ENCODE results near the gene PARD3B. TPM values are rescaled to one million over a fixed set of nuclear protein-coding genes. Genes with fewer than 3 reads are reported as not detected.

The PARD3B gene
- total RNA-seq, 1 experiment from 2014 or later: 5.1 TPM

DNA sequence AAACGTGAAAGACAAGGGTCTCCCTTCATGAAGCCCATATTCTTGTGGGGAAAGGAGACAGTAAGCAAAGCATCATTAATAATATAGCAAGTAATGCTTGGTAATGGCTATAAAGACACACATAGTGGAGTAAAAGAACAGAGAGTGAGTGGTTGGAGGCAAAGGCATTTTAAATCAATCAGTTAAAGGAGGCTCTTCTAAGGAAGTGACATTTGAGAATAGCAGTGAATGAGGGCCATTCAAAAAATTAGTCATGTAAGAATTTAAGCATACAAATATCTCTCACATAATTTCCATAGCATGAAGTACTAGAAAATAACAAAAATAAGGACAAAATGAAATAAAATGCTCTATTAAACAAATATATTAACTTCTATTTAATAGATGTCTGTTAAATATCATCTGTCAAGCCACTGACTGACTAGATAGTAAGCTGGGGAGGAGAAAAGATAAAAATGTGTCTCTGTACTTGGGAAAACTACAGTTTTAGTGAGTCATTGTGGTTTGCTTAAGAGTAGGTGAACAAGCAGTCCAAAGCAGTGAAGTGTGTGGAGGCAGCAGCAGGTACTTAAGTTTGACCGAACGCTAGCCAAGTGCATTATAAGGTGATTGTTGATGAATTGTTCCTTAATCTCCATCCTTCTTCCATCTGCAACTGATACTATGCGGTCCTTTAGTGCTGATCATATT, 160.1 kb downstream of the PARD3B start:
- no peak for DNase-seq
- Histone ChIP-seq H3K4me1 (peaks cover 8% of the 10 kb centered on the region), H3K27me3 (no peaks in the 10 kb centered on the region), H3K36me3 (no peaks in the 10 kb centered on the region), H3K4me3 (no peak overlapping the region), H3K9me3 (replicated peaks) (no peaks in the 10 kb centered on the region), H3K27ac (no peak overlapping the region)

- Histone ChIP-seq H3K9me3 (replicated peaks) (no peaks in the 10 kb centered on the region), H3K27ac (no peak overlapping the region), H3K27me3 (no peaks in the 10 kb centered on the region), H3K4me1 (peaks cover 8% of the 10 kb centered on the region), H3K4me3 (no peak overlapping the region), H3K36me3 (no peaks in the 10 kb centered on the region)
- peak; percentile 45 to 57 for DNase-seq
These were observed 161.7 kb downstream of the PARD3B start for GRCh38 chr2:204706939-204707338.

DNA sequence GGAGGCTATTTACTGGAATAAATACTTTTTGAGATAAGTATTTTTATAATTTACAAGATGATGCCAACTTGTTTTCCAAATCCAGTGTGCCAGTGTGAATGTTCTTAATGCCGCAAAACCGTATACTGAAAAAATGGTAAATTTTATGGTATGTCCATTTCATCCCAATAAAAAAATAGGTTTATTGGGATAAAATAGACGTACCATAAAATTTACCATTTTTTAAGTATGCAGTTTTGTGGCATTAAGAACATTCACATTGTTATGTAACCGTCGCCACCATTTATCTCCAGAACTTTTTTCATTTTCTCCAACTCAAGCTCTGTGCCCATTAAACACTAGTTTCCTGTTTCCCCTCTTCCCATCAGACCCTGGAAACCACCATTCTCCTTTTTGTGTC, 167.9 kb downstream of the PARD3B start:
- Histone ChIP-seq H3K36me3 (no peaks in the 10 kb centered on the region), H3K4me3 (no peak overlapping the region), H3K27ac (no peak overlapping the region), H3K4me1 (0 out of 2 replicates have a peak, but pooled peaks cover 3% of the 10 kb centered on the region), H3K27me3 (no peaks in the 10 kb centered on the region), H3K9me3 (replicated peaks) (no peaks in the 10 kb centered on the region)
- DNase-seq: no peak

DNA sequence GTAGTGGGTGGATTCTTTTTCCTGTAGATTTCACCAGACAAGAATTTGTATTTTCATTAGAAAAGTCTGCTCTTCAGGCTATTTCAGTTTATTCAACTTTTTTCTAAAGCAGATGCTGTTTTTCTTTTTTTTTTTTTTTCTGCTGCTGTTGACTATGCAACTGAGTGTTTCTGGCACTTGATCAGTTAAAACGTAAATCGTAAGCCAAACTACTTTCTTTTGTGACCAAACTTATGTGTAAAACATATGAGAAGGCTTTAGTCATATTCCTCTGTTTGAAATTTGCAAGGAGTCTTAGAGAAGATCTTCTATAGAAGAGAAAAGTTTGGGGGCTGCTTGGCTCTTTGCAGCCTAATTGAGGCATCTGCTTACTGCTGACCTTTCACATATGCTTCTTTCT, 170.1 kb downstream of the PARD3B start:
- Histone ChIP-seq H3K9me3 (replicated peaks) (no peaks in the 10 kb centered on the region), H3K4me1 (no peaks in the 10 kb centered on the region), H3K36me3 (no peaks in the 10 kb centered on the region), H3K4me3 (no peak overlapping the region), H3K27ac (no peak overlapping the region), H3K27me3 (no peaks in the 10 kb centered on the region)
- DNase-seq: no peak

- no peak overlapping the region for H3K4me3 ChIP-seq
- H3K9me3 ChIP-seq (replicated peaks): no peaks in the 10 kb centered on the region
- H3K27ac ChIP-seq: no peak overlapping the region
- H3K27me3 ChIP-seq: no peaks in the 10 kb centered on the region
- H3K36me3 ChIP-seq: no peaks in the 10 kb centered on the region
- DNase-seq: no peak
- no peaks in the 10 kb centered on the region for H3K4me1 ChIP-seq
These were observed 172.3 kb downstream of the PARD3B start for GRCh38 chr2:204717591-204717990.

DNA sequence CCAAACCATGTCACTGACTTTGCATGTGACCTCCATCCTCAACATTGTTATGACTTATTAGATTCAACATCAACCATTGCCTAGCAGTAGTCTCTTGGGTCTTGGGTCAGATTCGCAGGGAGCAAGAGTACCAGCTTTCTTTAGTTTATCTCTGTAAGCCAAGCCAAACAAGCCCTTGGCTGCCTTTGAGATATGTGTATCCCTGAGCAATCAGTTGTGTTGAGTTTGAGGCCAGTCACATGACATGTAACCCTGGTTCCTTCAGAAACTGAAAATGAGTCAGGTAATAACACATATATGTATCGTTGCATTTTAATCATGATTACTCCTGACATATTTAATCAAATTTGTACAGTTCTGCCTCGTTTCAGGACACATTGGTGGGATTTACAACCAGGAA, 173.3 kb downstream of the PARD3B start:
- DNase-seq: no peak
- Histone ChIP-seq H3K36me3 (no peaks in the 10 kb centered on the region), H3K4me1 (no peaks in the 10 kb centered on the region), H3K9me3 (replicated peaks) (no peaks in the 10 kb centered on the region), H3K27ac (no peak overlapping the region), H3K4me3 (no peak overlapping the region), H3K27me3 (no peaks in the 10 kb centered on the region)

GRCh38 chr2:204720874-204721273, 175.6 kb downstream of the PARD3B start:
- H3K4me3 ChIP-seq: no peak overlapping the region
- DNase-seq: no peak
- no peaks in the 10 kb centered on the region for H3K27me3 ChIP-seq
- no peaks in the 10 kb centered on the region for H3K36me3 ChIP-seq
- H3K9me3 ChIP-seq (replicated peaks): no peaks in the 10 kb centered on the region
- H3K27ac ChIP-seq: no peak overlapping the region
- H3K4me1 ChIP-seq: no peaks in the 10 kb centered on the region

DNA sequence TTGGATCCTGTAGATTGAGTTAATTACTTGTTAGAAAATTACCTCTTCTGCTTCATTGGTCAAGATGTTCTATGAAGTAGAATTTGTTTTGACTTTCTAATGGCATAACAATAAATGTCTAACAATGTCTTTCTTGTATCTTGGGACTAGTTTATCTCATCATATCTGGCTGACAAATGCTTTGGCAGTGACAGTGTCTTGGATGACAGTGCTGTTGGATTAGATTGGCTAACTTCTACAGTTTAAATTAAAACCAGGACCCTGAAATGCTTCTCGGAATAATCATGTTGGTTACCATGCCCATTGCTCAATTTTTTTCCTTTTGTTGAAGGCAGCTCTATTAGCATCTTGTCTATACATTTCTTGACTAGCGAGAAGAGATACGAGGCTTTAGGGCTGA, 176.9 kb downstream of the PARD3B start:
- Histone ChIP-seq H3K9me3 (replicated peaks) (no peaks in the 10 kb centered on the region), H3K27me3 (no peaks in the 10 kb centered on the region), H3K4me3 (no peak overlapping the region), H3K4me1 (no peaks in the 10 kb centered on the region), H3K36me3 (no peaks in the 10 kb centered on the region), H3K27ac (no peak overlapping the region)
- DNase-seq: no peak

GRCh38 chr2:204722691-204723090, 177.4 kb downstream of the PARD3B start:
- H3K36me3 ChIP-seq: no peaks in the 10 kb centered on the region
- H3K27ac ChIP-seq: no peak overlapping the region
- no peaks in the 10 kb centered on the region for H3K9me3 ChIP-seq (replicated peaks)
- H3K4me3 ChIP-seq: no peak overlapping the region
- DNase-seq: no peak
- no peaks in the 10 kb centered on the region for H3K4me1 ChIP-seq
- H3K27me3 ChIP-seq: no peaks in the 10 kb centered on the region

GRCh38 chr2:204725693-204726360, 180.6 kb downstream of the PARD3B start:
- no peaks in the 10 kb centered on the region for H3K4me1 ChIP-seq
- no peak overlapping the region for H3K4me3 ChIP-seq
- H3K27ac ChIP-seq: no peak overlapping the region
- no peak for DNase-seq
- no peaks in the 10 kb centered on the region for H3K27me3 ChIP-seq
- no peaks in the 10 kb centered on the region for H3K36me3 ChIP-seq
- no peaks in the 10 kb centered on the region for H3K9me3 ChIP-seq (replicated peaks)

DNA sequence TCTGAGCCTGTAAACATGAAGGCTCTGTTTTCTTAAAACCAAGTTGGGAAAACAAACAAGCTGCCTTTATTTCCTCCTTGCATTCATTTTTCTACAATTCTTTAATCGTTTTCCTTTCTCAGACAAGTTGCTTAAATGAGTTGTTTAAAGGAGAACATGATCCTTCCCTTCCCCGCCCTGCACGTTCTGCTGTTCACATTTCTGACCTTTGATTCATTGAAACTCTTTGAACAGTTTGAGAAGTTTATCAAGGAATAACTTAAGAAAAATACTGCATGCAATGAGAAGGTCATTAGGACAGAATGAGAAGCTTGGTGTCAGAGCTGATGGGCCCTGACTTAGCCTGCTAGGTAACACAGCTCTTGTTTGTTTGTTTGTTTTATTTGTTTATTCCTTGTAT, 181.6 kb downstream of the PARD3B start:
- Histone ChIP-seq H3K4me1 (no peaks in the 10 kb centered on the region), H3K27ac (no peak overlapping the region), H3K36me3 (no peaks in the 10 kb centered on the region), H3K9me3 (replicated peaks) (no peaks in the 10 kb centered on the region), H3K4me3 (no peak overlapping the region), H3K27me3 (no peaks in the 10 kb centered on the region)
- no peak for DNase-seq

- H3K9me3 ChIP-seq (replicated peaks): no peaks in the 10 kb centered on the region
- H3K36me3 ChIP-seq: no peaks in the 10 kb centered on the region
- H3K27ac ChIP-seq: no peak overlapping the region
- no peaks in the 10 kb centered on the region for H3K27me3 ChIP-seq
- H3K4me1 ChIP-seq: no peaks in the 10 kb centered on the region
- no peak for DNase-seq
- no peak overlapping the region for H3K4me3 ChIP-seq
These were observed 182.1 kb downstream of the PARD3B start for GRCh38 chr2:204727368-204727767.

- Histone ChIP-seq H3K36me3 (no peaks in the 10 kb centered on the region), H3K27ac (no peak overlapping the region), H3K4me1 (no peaks in the 10 kb centered on the region), H3K9me3 (replicated peaks) (no peaks in the 10 kb centered on the region), H3K27me3 (no peaks in the 10 kb centered on the region), H3K4me3 (no peak overlapping the region)
- no peak for DNase-seq
These were observed 185.3 kb downstream of the PARD3B start for GRCh38 chr2:204730603-204731002.

DNA sequence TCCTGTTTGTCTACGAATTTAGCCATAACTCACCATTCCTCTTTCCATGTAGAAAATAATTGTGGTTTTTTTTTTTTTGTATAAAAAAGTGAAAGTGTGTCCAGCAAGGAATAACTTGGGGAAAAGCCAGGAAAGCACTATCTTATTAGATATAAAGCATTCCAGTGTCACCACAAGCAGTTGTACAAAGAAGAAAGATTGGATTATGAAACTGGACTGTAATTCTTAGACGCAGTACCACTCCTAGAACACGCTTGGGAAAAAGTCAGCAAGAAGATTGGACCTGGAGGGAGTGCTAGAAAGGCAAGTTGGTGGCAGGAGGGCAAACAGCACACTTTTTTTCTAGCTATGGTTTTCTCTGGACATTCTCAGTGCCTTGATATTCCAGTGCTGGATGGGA, 186.7 kb downstream of the PARD3B start:
- Histone ChIP-seq H3K27me3 (no peaks in the 10 kb centered on the region), H3K9me3 (replicated peaks) (no peaks in the 10 kb centered on the region), H3K27ac (no peak overlapping the region), H3K4me1 (no peaks in the 10 kb centered on the region), H3K36me3 (no peaks in the 10 kb centered on the region), H3K4me3 (no peak overlapping the region)
- DNase-seq: no peak

- no peaks in the 10 kb centered on the region for H3K36me3 ChIP-seq
- no peaks in the 10 kb centered on the region for H3K4me1 ChIP-seq
- no peak for DNase-seq
- H3K27me3 ChIP-seq: no peaks in the 10 kb centered on the region
- H3K9me3 ChIP-seq (replicated peaks): no peaks in the 10 kb centered on the region; the same call in 1 of the 2 replicates
- no peak overlapping the region for H3K4me3 ChIP-seq
- H3K27ac ChIP-seq: no peak overlapping the region
These were observed 192.0 kb downstream of the PARD3B start for GRCh38 chr2:204737296-204737695.

DNA sequence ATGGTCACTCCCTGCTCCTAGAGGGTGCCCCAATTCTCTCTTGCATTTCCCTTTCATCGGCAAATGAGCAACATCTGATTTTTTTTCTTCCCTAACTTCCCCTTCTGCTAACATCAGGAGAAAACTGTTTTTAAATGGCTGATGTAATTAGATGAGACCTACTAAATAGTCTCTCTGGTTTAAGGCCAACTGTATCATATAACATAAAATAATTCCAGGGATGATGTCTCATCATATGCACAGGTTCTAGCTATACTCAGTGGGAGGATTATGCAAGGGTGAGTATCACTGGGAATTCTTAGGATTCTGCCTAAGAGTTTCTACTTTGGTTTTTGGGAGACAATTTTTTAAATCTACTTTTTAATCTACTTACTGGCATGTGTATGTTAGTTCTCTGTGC, 193.4 kb downstream of the PARD3B start:
- Histone ChIP-seq H3K4me1 (no peaks in the 10 kb centered on the region), H3K27ac (no peak overlapping the region), H3K36me3 (no peaks in the 10 kb centered on the region), H3K4me3 (no peak overlapping the region), H3K9me3 (replicated peaks) (no peaks in the 10 kb centered on the region; the same call in 1 of the 2 replicates), H3K27me3 (no peaks in the 10 kb centered on the region)
- DNase-seq: no peak
